Liver (tissue), 9 donors: Measurements from ENCODE around the gene SORCS2. TPM values are rescaled to one million over a fixed set of nuclear protein-coding genes. Genes with fewer than 3 reads are reported as not detected.

Source experiments
- DNase-seq: peaks from one replicate; pipeline ENCODE4 v3.0.0-alpha.2; 2017; ENCODE audit warnings: low spot score
- H3K27ac ChIP-seq, 2 donors: one replicate each; pipeline ENCODE4 v1.7.0; 2013; ENCODE audit warnings: inconsistent platforms in 2 of 2, low read length in 2 of 2, control low read depth in 1 of 2, low read depth in 1 of 2, mild to moderate bottlenecking in 1 of 2
- H3K27me3 ChIP-seq, 4 donors: one replicate each; pipeline versions ENCODE4 v1.6.1 to v1.7.0; 2013; ENCODE audit warnings: low read length in 3 of 4, inconsistent platforms in 1 of 4, mild to moderate bottlenecking in 1 of 4, moderate library complexity in 1 of 4; ENCODE audit not compliant: control insufficient read depth in 4 of 4, insufficient read depth in 4 of 4
- H3K36me3 ChIP-seq, 4 donors: one replicate each; pipeline versions ENCODE4 v1.6.1 to v1.7.0; 2013; ENCODE audit warnings: low read length in 3 of 4, mild to moderate bottlenecking in 3 of 4, low read depth in 1 of 4, moderate library complexity in 1 of 4; ENCODE audit not compliant: control insufficient read depth in 4 of 4, insufficient read depth in 3 of 4
- H3K4me1 ChIP-seq, 4 donors: one replicate each; pipeline versions ENCODE4 v1.6.1 to v1.7.0; 2013; ENCODE audit warnings: low read length in 3 of 4, mild to moderate bottlenecking in 3 of 4, moderate library complexity in 1 of 4; ENCODE audit not compliant: control insufficient read depth in 4 of 4, insufficient read depth in 4 of 4
- H3K4me3 ChIP-seq, 3 donors: one replicate each; pipeline versions ENCODE4 v1.6.1 to v1.7.0; 2013; ENCODE audit warnings: low read length in 3 of 3, control low read depth in 1 of 3, low read depth in 1 of 3, mild to moderate bottlenecking in 1 of 3
- H3K9ac ChIP-seq, 2 donors: one replicate each; pipeline ENCODE4 v1.7.0; 2013; ENCODE audit warnings: low read length in 2 of 2, mild to moderate bottlenecking in 2 of 2, moderate library complexity in 2 of 2, control low read depth in 1 of 2, low read depth in 1 of 2
- H3K9me3 ChIP-seq, 4 donors: one replicate each; pipeline versions ENCODE4 v1.6.1 to v1.7.0; 2013; ENCODE audit warnings: low read length in 3 of 4; ENCODE audit not compliant: control insufficient read depth in 4 of 4
- ATF3 ChIP-seq: IDR thresholded peaks from 2 replicates; pipeline ENCODE4 v1.6.1; 2016; ENCODE audit warnings: antibody characterized with exemption
- CTCF ChIP-seq: fragments of 150-350 bp; IDR thresholded peaks from 2 replicates; pipeline ENCODE4 v1.5.1; 2017; ENCODE audit warnings: improper control_type of control experiment, low read depth, low read length; ENCODE audit not compliant: missing input control
- EGR1 ChIP-seq, 2 donors: IDR thresholded peaks; 2 replicates each; pipeline ENCODE4 v1.6.1; 2016 to 2018; ENCODE audit warnings: antibody characterized with exemption in 2 of 2, low read depth in 2 of 2
- FOXA1 ChIP-seq: IDR thresholded peaks from 2 replicates; pipeline ENCODE4 v1.6.1; 2016; ENCODE audit warnings: antibody characterized with exemption
- FOXA2 ChIP-seq: IDR thresholded peaks from 2 replicates; pipeline ENCODE4 v1.6.1; 2016; ENCODE audit warnings: antibody characterized with exemption
- GABPA ChIP-seq, 2 donors: IDR thresholded peaks in 1 of 2; conservative IDR thresholded peaks in 1 of 2; 2 replicates each; pipeline ENCODE4 v1.6.1; 2016; ENCODE audit warnings: antibody characterized with exemption in 2 of 2, mild to moderate bottlenecking in 1 of 2, moderate library complexity in 1 of 2
- HNF4A ChIP-seq, 2 donors: conservative IDR thresholded peaks; 2 replicates each; pipeline ENCODE4 v1.6.1; 2016; ENCODE audit warnings: antibody characterized with exemption in 2 of 2, mild to moderate bottlenecking in 2 of 2
- HNF4G ChIP-seq: IDR thresholded peaks from 2 replicates; pipeline ENCODE4 v1.6.1; 2016; ENCODE audit warnings: antibody characterized with exemption
- JUND ChIP-seq, 2 donors: IDR thresholded peaks; 2 replicates each; pipeline ENCODE4 v1.6.1; 2016; ENCODE audit warnings: antibody characterized with exemption in 2 of 2
- MAX ChIP-seq: IDR thresholded peaks from 2 replicates; pipeline ENCODE4 v1.6.1; 2016; ENCODE audit warnings: antibody characterized with exemption
- NR2F2 ChIP-seq: IDR thresholded peaks from 2 replicates; pipeline ENCODE4 v1.6.1; 2016; ENCODE audit warnings: antibody characterized with exemption
- RAD21 ChIP-seq, 2 donors: IDR thresholded peaks; 2 replicates each; pipeline ENCODE4 v1.6.1; 2016; ENCODE audit warnings: antibody characterized with exemption in 2 of 2, mild to moderate bottlenecking in 2 of 2
- REST ChIP-seq: IDR thresholded peaks from 2 replicates; pipeline ENCODE4 v1.6.1; 2016; ENCODE audit warnings: antibody characterized with exemption, mild to moderate bottlenecking
- RXRA ChIP-seq, 2 donors: IDR thresholded peaks; 2 replicates each; pipeline ENCODE4 v1.6.1; 2017 to 2018; ENCODE audit warnings: antibody characterized with exemption in 2 of 2, mild to moderate bottlenecking in 1 of 2
- SP1 ChIP-seq: IDR thresholded peaks from 2 replicates; pipeline ENCODE4 v1.6.1; 2018; ENCODE audit warnings: antibody characterized with exemption, mild to moderate bottlenecking
- TAF1 ChIP-seq: conservative IDR thresholded peaks from 2 replicates; pipeline ENCODE4 v1.6.1; 2016; ENCODE audit warnings: antibody characterized with exemption, mild to moderate bottlenecking
- ZBTB33 ChIP-seq: IDR thresholded peaks from 2 replicates; pipeline ENCODE4 v1.6.1; 2016; ENCODE audit warnings: antibody characterized with exemption
- WGBS: extraction: QIAGEN DNeasy Blood & Tissue Kit; methylation state at CpG from one replicate; pipeline ENCODE4 v1.1.7; 2013; 5-methylcytosine and 5-hydroxymethylcytosine counted together
- polyA plus RNA-seq, 2 donors: library from polyadenylated mRNA; stranded (reverse) in 1 of 2; unstranded in 1 of 2; fragments of 200-250 nt in 1 of 2; fragments of >200 nt in 1 of 2; fragmentation: Nextera tagmentation in 1 of 2; extraction: Ambion mirVana in 1 of 2; gene quantifications; one replicate each; pipeline versions ENCODE4 v1.2.1 to v1.2.3, GENCODE V29; 2013 to 2015
- total RNA-seq, 2 donors: library from RNA; depleted of rRNA; stranded (reverse); fragments of >200 nt; gene quantifications; one replicate each; pipeline ENCODE4 v1.2.3, GENCODE V29; 2014
- donor health status: healthy.
- donor health status: healthy.
- donor health status: healthy.
- donor health status: healthy.
- donor health status: healthy.

Gene SORCS2
- total and polyA plus RNA-seq, 4 donors, result 0.10 to 1.4 (median 0.92) TPM

GRCh38 chr4:7157666-7158065 is 34.7 kb upstream of the SORCS2 start:
- Histone ChIP-seq H3K27me3 (no peaks in the 10 kb centered on the region), H3K9me3 (no peaks in the 10 kb centered on the region), H3K4me3 (no peak overlapping the region), H3K9ac (no peak overlapping the region), H3K27ac (no peak overlapping the region), H3K4me1 (peaks cover 0 to 13% (median 8%) of the 10 kb centered on the region in 4 donors), H3K36me3 (no peaks in the 10 kb centered on the region)
- no peak for DNase-seq
- WGBS, result 89% methylated on average over 8 of the region's 8 CpGs
- TF ChIP-seq MAX, result no peak
- no peak for TF ChIP-seq EGR1 (IDR thresholded peaks at IDR 0.05; ENCODE audit: low read depth in 2 of 2)
- no peak for TF ChIP-seq ATF3
- TF ChIP-seq CTCF, result no peak
- TF ChIP-seq NR2F2, result no peak
- TF ChIP-seq RAD21 (IDR thresholded peaks at IDR 0.05), result no peak
- no peak for TF ChIP-seq HNF4G
- TF ChIP-seq FOXA1, result no peak
- TF ChIP-seq FOXA2, result no peak
- TF ChIP-seq SP1, result no peak
- no peak for TF ChIP-seq TAF1
- no peak for TF ChIP-seq HNF4A (conservative IDR thresholded peaks at IDR 0.05)
- TF ChIP-seq REST, result no peak
- no peak for TF ChIP-seq JUND (IDR thresholded peaks at IDR 0.05)
- TF ChIP-seq RXRA (IDR thresholded peaks at IDR 0.05), result no peak
- TF ChIP-seq ZBTB33, result no peak
- no peak for TF ChIP-seq GABPA (IDR thresholded peaks at IDR 0.05 in 1 of 2, conservative IDR thresholded peaks at IDR 0.05 in 1 of 2)
